Memory B cell (primary cell): Measurements from ENCODE around the gene FOXL2NB.

Experiments used
- ATAC-seq: fragments of 150-1000 bp; cut with Tn5 transposase; 2 replicates; pipeline ENCODE4 v1.10.0; 2021; ENCODE audit warnings: low read depth, mild to moderate bottlenecking, moderate library complexity
- DNase-seq, 2 donors: peaks; one replicate each; pipeline ENCODE4 v3.0.0; 2022; ENCODE audit warnings: low spot score in 2 of 2
- H3K27ac Mint-ChIP-seq: one replicate; pipeline ENCODE4 v1.8.0; 2022; ENCODE audit warnings: mild to moderate bottlenecking, moderate library complexity, mixed read lengths
- H3K27me3 Mint-ChIP-seq: one replicate; pipeline ENCODE4 v1.8.0; 2022; ENCODE audit warnings: mixed read lengths
- H3K36me3 Mint-ChIP-seq: one replicate; pipeline ENCODE4 v1.8.0; 2022; ENCODE audit warnings: mild to moderate bottlenecking, mixed read lengths
- H3K4me1 Mint-ChIP-seq: one replicate; pipeline ENCODE4 v1.8.0; 2022; ENCODE audit warnings: mixed read lengths
- H3K4me3 Mint-ChIP-seq: one replicate; pipeline ENCODE4 v1.8.0; 2022; ENCODE audit warnings: mild to moderate bottlenecking, moderate library complexity, mixed read lengths
- H3K9me3 Mint-ChIP-seq: one replicate; pipeline ENCODE4 v1.8.0; 2022; ENCODE audit warnings: mixed read lengths

FOXL2NB gene

DNA sequence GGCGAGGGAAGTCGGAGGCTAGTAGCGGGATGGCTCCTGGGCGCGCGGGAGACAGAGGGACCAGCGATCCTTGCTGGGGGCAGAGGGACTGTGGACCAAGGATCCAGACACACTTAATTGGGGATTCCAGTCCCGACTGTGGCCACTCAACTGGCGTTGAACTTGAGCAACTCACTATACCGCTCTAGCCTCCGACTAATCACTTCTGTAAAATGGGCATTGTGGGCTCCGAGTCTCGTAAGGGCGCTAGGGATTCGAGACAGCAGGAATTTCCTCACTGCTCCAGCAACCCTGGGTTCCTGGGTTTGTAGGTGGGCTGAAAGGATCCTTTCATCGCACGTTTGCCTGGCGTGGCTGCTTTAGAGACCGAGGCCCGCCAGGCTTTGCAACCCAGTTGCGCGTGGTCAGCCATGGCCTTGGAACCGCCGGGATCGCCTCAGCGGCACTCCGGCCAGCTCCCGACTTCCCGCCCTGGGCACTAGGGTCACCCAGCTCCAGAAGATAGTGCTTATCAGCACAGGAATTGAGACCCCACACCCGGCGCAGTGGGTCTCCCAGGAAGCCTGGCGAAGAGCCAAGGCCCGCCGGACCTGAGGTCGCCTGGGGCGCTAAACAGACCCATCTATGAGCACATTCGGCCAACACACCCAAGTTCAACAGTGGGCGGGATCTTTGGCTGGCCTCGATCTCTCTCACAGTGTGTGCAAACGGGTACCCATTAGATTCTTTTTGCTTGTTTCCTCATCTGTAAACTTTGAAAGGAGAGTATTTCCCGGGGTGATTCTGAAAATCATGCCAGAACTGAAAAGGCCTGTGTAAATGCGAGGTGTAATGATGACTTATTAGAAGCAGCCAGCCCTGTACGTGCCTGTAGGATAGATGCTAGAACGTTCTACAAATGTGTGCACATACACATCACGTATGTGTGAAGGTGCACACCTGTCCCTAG lies 10.0 kb upstream of the FOXL2NB start:
- ATAC-seq: no peak

DNA sequence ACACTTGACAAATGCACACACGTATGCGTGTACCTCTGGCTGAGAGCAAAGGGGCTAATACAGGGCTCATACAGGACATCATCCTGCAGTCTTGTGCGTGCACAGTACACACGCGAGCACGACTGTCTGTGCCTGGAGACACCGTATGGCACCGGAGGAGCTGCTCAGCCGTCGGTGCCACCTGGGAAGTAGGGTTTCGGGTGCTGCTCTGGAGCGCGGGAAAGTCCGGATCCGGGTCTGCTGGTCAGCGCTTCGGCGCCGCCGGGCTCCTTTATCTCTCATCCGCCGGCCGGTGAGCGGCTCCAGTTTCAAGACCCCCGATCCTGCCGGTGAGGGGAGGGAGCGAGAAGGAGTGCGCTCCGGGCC lies 9.3 kb upstream of the FOXL2NB start:
- Mint-ChIP-seq H3K27ac (no peak overlapping the region), H3K9me3 (no peaks in the 10 kb centered on the region), H3K4me3 (no peak overlapping the region), H3K36me3 (no peaks in the 10 kb centered on the region), H3K4me1 (peaks cover 9% of the 10 kb centered on the region), H3K27me3 (peaks cover 40% of the 10 kb centered on the region)
- DNase-seq (no peak), ATAC-seq (no peak)

More for the DNA sequence above, 10.0 kb upstream of the FOXL2NB start:
- Mint-ChIP-seq H3K4me3 (peak overlapping the region; percentile 75), H3K4me1 (peaks cover 9% of the 10 kb centered on the region), H3K9me3 (no peaks in the 10 kb centered on the region), H3K27me3 (peaks cover 36% of the 10 kb centered on the region), H3K36me3 (no peaks in the 10 kb centered on the region), H3K27ac (no peak overlapping the region)
- no peak for DNase-seq

DNA sequence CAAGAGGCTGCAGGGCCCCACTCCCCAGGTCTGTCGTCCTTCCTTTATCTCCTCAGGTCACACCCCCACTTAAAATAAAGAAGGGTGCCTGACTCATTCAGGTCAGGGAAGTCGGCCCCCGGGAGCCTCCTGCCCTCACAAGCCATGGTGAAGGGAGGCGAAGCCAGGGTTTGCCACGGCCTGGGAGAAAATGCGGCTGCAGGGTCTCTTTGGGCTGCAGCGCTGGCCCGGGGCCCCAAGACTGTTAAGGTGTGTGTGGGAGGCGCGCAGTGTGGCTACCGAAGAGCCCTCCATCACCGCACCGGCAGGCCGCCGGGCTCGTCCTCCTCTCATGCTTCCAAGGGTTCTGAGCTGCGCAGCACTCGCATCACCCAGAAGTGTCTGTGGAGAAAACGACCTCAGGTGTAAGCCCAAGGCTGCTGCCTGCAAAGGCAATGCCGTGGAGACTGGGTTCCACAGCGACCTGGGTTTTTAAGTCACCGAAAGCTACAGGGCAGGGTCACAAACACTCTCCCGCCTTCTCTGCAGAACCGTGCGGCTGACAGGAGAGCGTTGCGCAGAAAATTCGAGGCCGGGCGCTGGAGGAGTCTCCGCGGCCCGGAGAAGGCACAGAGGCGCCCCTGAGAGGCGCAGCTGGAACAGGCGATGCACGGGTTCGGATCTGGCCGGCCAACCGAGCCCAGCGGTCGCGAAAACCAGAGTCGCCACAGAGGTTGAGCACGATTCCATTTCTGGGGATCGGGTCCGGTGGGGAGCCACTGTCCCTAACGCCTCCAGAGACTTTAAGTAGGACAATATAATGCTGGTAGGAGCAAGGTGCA lies 8.8 kb upstream of the FOXL2NB start:
- H3K4me1 Mint-ChIP-seq: peaks cover 9% of the 10 kb centered on the region

DNA sequence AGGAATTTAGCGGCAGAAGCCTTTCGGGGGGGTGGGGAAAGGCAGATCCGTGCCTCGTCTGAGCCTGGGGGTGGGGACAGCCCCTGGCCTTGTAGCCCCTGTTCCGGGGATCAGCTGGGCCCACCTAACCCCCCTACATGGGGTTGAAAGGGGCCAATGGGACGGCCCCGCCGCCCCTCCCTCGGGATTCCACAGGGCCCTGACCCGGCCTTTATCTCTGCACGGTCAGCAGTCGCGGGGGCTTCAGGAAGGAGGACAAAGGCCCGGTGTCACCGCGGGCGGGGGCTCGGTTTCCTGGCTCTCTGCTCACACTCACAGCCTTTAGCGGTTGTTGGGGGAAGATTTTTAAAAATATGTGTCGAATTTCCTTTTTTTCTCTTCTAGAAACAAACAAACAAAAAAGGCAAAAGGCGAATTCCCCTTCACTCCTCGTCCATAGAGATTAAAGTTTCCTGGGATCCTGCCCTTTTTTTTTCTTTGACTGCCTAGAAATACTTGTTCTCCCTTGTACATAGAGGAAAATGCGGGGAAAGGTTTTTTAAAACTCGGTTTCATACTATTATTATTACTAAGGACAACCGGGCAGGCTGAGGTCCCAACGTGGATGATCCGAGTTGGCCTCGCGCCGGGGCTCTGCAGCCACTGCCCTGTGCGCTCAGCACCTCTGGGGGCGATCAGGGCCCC lies 8.0 kb upstream of the FOXL2NB start:
- peaks cover 9% of the 10 kb centered on the region for H3K4me1 Mint-ChIP-seq
- H3K9me3 Mint-ChIP-seq: no peaks in the 10 kb centered on the region
- H3K4me3 Mint-ChIP-seq: no peak overlapping the region
- peaks cover 44% of the 10 kb centered on the region for H3K27me3 Mint-ChIP-seq
- H3K27ac Mint-ChIP-seq: no peak overlapping the region
- H3K36me3 Mint-ChIP-seq: no peaks in the 10 kb centered on the region
- DNase-seq (no peak), ATAC-seq (no peak)

More for the DNA sequence above, 8.8 kb upstream of the FOXL2NB start:
- peaks cover 41% of the 10 kb centered on the region for H3K27me3 Mint-ChIP-seq
- no peak overlapping the region for H3K4me3 Mint-ChIP-seq
- H3K9me3 Mint-ChIP-seq: no peaks in the 10 kb centered on the region
- H3K36me3 Mint-ChIP-seq: no peaks in the 10 kb centered on the region
- no peak overlapping the region for H3K27ac Mint-ChIP-seq
- DNase-seq (no peak), ATAC-seq (no peak)

DNA sequence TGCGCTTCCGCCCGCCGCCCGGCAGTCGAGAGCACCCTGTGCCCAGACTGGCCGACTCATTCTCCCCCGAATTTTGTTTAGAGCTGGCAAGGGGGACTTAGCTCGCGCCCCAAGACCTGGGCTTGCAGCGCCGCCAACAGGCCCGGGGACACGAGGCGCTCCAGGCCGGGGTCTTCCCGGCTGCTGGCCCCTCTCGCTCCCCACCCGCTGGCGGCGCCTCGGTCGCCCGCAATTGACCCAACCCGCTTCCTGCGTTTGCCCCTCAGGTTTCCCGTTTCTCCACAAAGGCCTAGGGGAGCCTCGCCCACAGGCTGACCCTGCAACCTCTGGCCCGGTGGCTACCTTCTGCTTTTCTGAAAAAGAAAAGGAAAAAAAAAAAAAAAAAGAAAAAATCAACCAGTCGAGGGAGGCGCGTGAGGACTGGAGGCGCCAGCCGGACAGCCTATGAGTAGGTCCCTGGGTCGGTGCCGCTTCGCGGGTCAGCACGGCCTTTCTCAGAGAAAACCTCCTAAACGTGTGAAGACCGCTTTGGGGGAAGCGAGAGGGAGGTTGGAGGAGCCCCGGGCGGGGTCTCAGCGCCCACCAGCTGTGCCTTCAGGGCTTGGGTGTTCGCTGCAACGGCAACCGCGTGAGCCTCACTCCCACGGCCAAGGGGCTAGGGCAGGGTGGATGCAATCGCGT lies 7.3 kb upstream of the FOXL2NB start:
- Mint-ChIP-seq H3K4me1 (peaks cover 9% of the 10 kb centered on the region), H3K27me3 (peaks cover 42% of the 10 kb centered on the region), H3K4me3 (peak overlapping the region; percentile 14), H3K27ac (no peak overlapping the region), H3K36me3 (no peaks in the 10 kb centered on the region), H3K9me3 (no peaks in the 10 kb centered on the region)
- DNase-seq (no peak), ATAC-seq (no peak)

DNA sequence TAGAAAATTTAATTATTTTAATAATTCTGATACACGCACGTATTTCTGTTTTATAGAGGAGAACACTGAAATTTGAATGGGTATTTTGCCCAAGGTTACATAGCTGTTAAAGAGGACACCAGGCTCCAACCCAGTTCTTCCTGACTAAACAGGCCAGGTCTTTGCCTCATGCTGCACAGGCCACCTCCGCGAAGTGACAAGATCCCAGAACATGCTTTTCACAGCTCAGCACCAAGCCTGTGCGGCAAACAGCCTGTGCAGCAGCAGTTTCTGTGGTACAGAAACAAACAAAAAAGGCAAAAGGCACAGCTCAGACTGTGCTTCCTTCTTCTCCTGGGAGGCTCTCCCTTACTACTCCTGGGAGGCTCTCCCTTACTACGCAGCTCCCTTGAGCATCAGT lies 6.6 kb upstream of the FOXL2NB start:
- Mint-ChIP-seq H3K27ac (no peak overlapping the region), H3K4me1 (peaks cover 14% of the 10 kb centered on the region), H3K4me3 (no peak overlapping the region), H3K36me3 (peaks cover 3% of the 10 kb centered on the region), H3K27me3 (peaks cover 44% of the 10 kb centered on the region), H3K9me3 (no peaks in the 10 kb centered on the region)
- DNase-seq (no peak), ATAC-seq (no peak)

DNA sequence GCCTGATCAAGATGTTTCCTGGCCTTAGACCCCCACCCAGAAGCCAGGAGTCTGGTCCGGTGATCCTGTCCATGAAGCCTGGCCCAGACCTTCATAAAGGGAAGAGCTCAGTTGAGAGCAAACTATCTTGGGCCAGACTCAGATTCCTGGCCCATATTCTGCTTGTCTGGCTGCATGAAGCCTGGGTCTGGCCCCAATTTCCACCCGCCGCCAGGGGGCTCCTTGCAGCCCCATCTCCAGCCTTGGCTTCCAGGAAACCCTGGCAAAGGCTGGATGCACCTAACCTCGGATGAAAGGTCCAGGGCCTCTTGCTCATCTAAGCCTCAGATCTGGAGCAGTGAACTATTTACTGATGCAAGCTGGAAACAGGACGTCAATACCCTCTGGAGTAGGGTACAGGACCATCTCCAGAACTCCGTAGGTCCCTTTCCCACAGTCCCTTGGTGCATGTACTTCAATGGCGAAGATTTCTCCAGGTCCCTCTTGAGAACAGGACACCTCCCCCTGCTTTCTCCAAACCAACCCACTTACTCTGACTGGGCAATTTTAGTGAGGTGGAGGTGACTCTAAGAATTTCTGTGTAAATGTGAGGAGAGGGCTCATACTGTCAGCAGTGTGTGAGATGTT lies 5.6 kb upstream of the FOXL2NB start:
- no peak overlapping the region for H3K4me3 Mint-ChIP-seq

DNA sequence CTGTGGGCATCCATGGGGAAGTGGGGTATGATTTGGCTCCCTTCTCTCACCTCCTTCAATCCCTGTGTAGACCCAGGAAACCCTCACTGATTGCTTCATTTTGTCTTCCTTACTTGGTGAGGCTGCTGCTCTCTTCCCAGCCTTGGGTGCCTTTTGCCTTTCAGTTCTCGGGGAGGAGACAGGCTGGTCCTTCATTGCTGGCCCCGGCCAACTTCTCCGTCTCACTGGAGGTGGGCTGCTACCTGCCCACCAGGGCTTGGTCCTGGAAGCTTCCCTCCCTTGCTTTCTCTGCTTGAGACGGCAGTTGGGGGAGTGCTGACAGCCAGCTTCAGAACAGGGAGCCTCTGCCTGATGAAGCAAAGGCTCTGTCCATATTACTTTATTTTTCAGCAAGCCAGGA lies 4.7 kb upstream of the FOXL2NB start:
- H3K27me3 Mint-ChIP-seq: peaks cover 33% of the 10 kb centered on the region
- no peak overlapping the region for H3K4me3 Mint-ChIP-seq
- H3K36me3 Mint-ChIP-seq: peaks cover 3% of the 10 kb centered on the region
- no peaks in the 10 kb centered on the region for H3K9me3 Mint-ChIP-seq
- H3K4me1 Mint-ChIP-seq: peaks cover 9% of the 10 kb centered on the region
- no peak for DNase-seq
- H3K27ac Mint-ChIP-seq: no peak overlapping the region
- ATAC-seq: no peak

More for the DNA sequence above, 5.6 kb upstream of the FOXL2NB start:
- ATAC-seq (no peak), DNase-seq (no peak)
- Mint-ChIP-seq H3K27ac (no peak overlapping the region), H3K4me1 (peaks cover 12% of the 10 kb centered on the region), H3K9me3 (no peaks in the 10 kb centered on the region), H3K36me3 (peaks cover 3% of the 10 kb centered on the region), H3K27me3 (peaks cover 40% of the 10 kb centered on the region)

DNA sequence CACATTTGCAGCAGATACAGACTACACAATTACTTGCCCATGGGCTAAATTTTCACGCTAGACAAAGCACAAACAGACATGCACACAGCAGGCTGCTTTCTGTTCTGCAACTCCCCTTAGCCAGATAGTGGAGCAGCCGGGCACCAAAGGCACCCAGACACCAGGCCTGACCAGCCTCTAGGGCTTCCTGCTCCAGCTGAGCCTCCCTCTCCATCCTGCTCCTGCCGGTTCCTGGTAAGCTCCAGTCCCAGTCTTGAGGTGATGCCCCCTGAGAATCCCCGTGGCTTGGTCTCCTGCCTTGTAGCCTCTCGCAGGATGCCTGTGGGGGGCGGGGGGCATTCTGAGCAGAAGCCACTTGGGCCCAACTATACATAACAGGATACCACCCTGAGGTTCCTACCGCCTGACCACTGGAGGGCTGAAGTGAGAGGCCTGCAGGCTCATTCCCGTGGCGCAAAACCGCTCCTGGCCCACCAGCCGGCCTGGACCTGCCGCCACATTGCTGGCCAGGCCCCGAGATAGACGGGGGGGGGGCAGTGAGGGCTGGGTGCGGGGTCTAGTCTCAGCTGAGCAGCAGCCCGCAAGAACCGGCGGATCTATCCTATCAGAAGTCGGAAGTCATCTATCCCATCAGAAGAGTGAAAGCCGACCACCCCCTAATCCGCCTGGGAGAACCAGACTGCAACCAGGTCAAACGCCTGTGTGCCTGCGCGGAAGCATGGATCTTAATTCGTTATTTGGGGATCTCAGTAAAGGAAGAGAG lies 4.0 kb upstream of the FOXL2NB start:
- DNase-seq: no peak
- peaks cover 3% of the 10 kb centered on the region for H3K36me3 Mint-ChIP-seq
- no peak for ATAC-seq
- no peak overlapping the region for H3K4me3 Mint-ChIP-seq
- H3K4me1 Mint-ChIP-seq: peaks cover 5% of the 10 kb centered on the region
- no peak overlapping the region for H3K27ac Mint-ChIP-seq
- H3K9me3 Mint-ChIP-seq: no peaks in the 10 kb centered on the region
- peaks cover 33% of the 10 kb centered on the region for H3K27me3 Mint-ChIP-seq

DNA sequence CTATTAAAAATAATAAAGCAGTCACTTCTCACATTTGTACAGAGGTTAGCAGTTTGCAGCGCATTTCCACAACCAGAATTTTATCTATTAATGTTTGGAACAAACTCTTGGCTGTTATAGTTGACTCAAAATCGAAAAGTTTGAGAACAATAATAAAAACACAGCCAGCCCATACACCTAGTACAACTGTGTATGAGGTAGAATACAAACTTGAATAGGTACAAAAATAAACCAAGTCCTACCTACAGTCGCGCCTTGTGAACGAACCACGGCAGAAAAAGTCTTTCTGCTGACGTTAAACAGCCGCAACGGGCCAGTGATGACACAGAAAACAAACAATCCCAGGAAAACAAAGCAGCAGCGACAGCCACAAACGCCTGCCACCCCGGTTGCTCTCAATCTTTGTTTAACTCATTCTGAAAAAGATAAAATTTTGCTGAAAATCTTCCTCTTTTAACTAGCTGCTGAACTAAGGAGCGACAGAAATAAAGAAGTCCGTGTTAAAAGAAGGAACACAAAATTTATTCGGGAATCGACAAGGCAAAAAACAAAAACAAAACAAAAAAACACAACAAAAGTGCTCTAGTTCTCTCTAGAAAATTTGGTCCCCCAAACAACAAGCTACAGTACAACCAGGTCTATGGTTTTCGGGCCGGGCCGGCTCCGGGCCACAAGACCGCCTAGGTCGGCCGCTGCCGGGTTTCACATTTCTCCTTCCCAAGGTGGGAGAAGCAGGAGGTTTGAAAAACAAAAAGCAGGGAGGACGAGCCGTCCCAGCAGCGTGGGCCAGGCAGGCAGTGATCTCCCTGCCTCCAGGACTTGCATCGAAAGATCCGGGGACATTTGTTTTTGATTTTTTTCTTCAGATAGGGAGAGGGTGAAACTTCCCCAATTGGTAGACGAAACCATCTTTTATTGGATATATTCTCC lies 3.0 kb upstream of the FOXL2NB start:
- Mint-ChIP-seq H3K9me3 (no peaks in the 10 kb centered on the region), H3K4me1 (peaks cover 5% of the 10 kb centered on the region), H3K36me3 (peaks cover 3% of the 10 kb centered on the region), H3K4me3 (peak overlapping the region; percentile 33), H3K27ac (no peak overlapping the region), H3K27me3 (peaks cover 31% of the 10 kb centered on the region)
- no peak for ATAC-seq
- no peak for DNase-seq

DNA sequence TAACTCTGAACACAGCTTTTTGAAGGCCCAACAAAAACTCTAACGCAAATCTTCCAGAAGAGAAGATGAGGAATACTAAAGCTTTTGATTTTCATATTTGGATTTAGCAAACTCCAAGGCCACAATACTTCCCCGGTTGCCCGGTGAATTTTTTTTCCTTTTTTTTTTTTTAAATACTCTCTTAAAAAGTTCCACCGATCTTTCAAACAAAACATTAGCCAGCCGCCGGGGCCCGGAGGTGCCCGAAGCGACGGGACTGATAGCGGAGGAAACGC lies 2.4 kb upstream of the FOXL2NB start:
- H3K27ac Mint-ChIP-seq: no peak overlapping the region
- ATAC-seq (no peak), DNase-seq (no peak)
- peak overlapping the region; percentile 82 for H3K4me3 Mint-ChIP-seq
- H3K9me3 Mint-ChIP-seq: no peaks in the 10 kb centered on the region
- H3K27me3 Mint-ChIP-seq: peaks cover 35% of the 10 kb centered on the region
- peaks cover 3% of the 10 kb centered on the region for H3K36me3 Mint-ChIP-seq
- peaks cover 9% of the 10 kb centered on the region for H3K4me1 Mint-ChIP-seq
